ENCODE data around the gene RIT1. TPM values are rescaled to one million over a fixed set of nuclear protein-coding genes. Genes with fewer than 3 reads are reported as not detected.
"Not testable (repeated sequence)": the region's sequence is repeated elsewhere in the genome, so short reads cannot be mapped to it uniquely, and the experiment has no call there.

The RIT1 gene
- total RNA-seq, 1 donor from 2014 or later, result 18.7 TPM

DNA sequence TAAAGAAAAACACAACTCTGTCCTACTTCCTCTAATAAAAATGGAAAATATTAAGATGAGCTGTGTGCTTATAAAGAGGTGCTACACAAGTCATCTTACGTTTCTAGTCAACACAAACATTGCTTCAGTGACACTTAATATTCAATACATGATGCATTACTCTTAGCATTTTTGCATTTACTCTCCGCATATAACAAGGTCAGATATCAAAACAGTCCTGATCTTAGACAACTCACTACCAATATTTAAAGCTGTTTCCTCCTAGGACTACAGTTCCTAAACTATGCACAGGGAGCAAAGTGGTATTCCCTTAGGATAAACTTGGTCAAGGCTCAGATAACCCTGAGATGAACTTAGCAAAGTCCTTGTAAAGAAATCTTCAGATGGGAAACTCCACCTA, 12.3 kb downstream of the RIT1 start:
- intact Hi-C loops (cut with micrococcal nuclease), result no loop called here
- ATAC-seq, result no peak

DNA sequence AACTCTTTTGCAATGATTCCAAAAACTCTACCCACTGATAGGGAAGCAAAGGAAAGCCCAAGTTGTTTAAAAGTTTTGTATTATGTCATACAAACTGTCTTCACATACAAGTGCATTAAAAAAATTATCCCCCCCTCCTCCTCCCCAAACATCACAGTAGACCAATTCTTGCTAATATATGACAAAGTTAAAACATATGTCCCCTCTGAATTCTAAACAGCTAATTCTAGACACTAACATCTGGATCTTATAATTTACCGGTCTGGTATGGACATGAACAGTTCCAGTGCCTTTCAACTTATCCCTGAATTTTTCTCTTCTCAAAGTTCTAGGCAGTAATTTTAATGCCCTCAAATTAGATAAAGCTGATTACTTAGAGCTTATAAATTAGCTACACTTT, 13.4 kb downstream of the RIT1 start:
- intact Hi-C loops (cut with micrococcal nuclease), result no loop called here

More for the DNA sequence above, 12.3 kb downstream of the RIT1 start:
- DNase-seq, result no peak

DNA sequence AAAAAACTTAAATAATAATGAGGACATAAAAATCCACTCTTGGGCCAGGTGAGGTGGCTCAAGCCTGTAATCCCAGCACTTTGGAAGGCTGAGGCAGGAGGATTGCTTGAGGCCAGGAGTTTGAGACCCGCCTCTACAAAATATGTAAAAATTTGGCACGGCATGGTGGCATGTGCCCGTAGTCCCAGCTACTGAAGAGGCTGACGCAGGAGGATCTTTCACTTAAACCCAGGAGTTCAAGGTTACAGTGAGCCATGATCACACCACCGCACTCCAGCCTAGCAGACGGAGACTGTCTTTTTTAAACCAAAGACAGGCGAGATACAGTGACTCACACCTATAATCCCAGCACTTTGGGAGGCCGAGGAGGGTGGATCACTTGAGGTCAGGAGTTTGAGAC, 14.7 kb downstream of the RIT1 start:
- intact Hi-C loops (cut with micrococcal nuclease); ATAC-seq; DNase-seq: not testable (repeated sequence)

More for the DNA sequence above, 13.4 kb downstream of the RIT1 start:
- DNase-seq (no peak), ATAC-seq (no peak)

DNA sequence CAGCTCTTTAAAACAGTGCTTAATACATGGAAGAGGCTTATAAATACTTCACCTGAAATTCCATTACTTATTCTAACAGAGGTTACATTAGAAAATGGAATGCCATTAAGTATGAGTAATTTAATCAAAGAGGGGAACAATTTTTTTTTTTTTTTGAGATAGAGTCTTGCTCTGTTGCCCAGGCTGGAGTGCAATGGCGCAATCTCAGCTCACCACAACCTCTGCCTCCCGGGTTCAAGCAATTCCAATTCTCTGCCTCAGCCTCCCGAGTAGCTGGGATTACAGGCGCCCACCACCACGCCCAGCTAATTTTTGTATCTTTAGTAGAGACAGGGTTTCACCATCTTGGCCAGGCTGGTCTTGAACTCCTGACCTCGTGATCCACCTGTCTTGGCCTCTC, 15.5 kb downstream of the RIT1 start:
- ATAC-seq; DNase-seq; intact Hi-C loops (cut with micrococcal nuclease): not testable (repeated sequence)

DNA sequence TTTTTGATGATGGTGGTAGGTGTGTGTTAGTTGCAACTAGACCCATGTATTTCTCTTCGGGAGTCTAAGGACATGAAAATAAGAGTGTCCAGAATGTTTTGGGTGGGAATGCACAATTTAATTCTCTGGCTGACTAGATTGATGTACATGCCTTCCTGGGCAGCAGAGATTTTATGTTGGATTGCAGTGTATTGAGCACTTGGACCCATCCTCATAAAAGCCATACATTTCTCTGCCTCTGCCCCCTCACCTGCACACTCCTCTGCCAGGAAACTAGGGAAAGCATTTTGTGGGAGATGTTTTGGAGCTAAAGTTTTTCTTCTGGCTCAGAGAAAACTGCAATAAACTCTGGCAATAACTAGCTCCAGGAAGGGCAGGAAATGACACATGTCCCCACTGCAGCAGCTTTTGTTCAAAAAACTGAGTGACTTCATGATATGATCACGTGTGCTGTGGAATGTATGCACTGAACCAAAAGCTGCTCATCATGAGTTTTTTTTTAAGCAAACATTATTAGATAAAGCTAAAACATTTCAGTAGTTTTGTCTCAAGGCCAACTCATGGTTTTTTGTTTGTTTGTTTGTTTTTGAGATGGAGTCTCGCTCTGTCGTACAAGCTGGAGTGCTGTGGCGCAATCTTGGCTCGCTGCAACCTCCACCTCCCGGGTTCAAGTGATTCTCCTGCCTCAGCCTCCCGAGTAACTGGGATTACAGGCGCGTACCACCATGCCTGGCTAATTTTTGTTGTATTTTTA, 17.6 kb downstream of the RIT1 start:
- peak; percentile 80 for ATAC-seq
- intact Hi-C loops (cut with micrococcal nuclease), result no loop called here
- DNase-seq, result no peak

DNA sequence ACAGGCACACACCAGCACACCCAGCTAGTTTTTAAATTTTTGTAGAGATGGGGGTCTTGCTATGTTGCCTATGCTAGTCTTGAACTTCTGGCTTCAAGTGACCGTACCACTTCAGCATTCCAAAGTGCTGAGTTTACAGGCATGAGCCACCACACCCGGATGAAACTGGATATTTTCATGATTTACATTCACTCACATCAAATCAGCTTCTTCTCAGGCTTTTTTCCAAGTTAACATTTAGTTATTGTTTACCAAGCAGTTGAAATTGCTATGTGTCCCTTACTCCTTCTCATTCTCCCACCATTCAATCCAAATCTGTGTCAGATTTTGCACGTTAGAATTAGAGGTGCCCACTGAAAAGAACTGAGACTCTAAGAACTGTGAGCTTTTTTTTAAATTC, 18.4 kb downstream of the RIT1 start:
- no peak for ATAC-seq
- no peak for DNase-seq
- intact Hi-C loops (cut with micrococcal nuclease), result no loop called here

DNA sequence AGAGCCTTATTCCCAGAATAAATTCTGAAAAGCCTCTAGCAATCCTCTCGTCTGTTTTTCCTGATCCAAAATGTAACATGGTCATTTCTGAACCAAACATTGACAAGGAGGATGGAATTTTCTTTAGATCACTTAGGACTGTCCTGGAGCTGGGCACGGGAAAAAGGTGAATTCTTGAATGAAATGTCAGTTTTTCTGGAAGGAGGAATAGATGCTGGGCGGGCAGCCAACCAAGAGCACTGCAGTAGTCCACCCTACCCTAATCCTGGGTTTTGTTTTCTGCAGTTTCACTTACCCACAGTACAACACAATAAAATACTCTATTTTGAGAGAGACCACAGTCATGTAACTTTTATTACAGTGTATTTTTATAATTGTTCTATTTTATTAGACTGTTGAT, 20.9 kb downstream of the RIT1 start:
- intact Hi-C loops (cut with micrococcal nuclease), result no loop called here
- DNase-seq (no peak), ATAC-seq (no peak)

DNA sequence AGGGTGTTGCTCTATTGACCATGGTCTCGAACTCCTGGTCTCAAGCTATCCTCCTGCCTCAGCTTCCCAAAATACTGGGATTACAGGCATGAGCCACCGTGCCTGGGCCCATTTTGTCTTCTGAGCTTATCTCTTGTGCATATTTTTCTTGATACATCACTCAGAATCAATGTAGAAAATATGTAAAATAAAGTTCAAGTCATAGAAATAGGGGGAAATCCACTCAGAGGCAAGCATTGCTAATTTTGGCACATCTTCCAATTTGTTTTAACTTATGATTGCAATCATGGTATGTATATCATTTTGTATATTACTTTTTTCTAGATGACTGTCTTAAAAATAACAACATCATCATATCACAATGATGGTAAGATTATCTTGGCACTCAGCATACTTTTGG, 21.6 kb downstream of the RIT1 start:
- no peak for DNase-seq
- no peak for ATAC-seq
- intact Hi-C loops (cut with micrococcal nuclease), result no loop called here

DNA sequence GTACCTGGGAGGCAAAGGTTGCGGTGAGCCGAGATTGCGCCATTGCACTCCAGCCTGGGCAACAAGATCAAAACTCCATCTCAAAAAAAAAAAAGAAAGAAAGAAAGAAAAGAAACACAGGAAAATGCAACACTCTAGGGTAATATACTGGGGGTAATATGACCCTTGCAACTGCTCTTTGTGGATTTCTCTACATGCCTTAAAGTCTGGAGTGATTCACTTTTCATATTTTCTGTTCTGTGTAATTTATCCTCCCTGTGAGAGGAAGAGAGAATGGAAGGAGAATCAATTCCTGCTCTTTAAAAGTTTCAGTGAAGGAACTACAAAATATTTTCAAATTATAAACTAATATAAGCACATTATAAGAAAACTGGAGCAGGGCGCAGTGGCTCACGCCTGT, 22.7 kb downstream of the RIT1 start:
- no peak for ATAC-seq
- no peak for DNase-seq
- intact Hi-C loops (cut with micrococcal nuclease), result no loop called here

DNA sequence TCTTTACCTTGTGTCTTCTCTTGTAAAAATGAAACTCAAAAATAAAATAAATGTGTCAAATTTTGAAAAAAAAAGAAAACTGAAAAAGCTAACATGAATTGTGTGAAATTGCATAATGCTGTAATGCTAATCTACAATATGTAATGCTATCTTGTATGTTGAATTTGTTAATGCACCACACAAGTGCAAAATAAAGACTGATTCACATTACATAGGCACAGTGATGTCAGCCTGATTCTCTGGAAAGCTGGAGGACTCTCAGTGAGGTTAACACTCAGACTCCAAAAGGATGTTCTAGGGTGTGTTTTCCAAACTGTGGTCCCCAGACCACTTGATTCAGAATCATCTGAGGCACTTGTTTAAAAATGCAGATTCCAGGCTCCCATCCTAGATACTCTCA, 26.2 kb downstream of the RIT1 start:
- no peak for ATAC-seq
- intact Hi-C loops (cut with micrococcal nuclease), result no loop called here
- no peak for DNase-seq

DNA sequence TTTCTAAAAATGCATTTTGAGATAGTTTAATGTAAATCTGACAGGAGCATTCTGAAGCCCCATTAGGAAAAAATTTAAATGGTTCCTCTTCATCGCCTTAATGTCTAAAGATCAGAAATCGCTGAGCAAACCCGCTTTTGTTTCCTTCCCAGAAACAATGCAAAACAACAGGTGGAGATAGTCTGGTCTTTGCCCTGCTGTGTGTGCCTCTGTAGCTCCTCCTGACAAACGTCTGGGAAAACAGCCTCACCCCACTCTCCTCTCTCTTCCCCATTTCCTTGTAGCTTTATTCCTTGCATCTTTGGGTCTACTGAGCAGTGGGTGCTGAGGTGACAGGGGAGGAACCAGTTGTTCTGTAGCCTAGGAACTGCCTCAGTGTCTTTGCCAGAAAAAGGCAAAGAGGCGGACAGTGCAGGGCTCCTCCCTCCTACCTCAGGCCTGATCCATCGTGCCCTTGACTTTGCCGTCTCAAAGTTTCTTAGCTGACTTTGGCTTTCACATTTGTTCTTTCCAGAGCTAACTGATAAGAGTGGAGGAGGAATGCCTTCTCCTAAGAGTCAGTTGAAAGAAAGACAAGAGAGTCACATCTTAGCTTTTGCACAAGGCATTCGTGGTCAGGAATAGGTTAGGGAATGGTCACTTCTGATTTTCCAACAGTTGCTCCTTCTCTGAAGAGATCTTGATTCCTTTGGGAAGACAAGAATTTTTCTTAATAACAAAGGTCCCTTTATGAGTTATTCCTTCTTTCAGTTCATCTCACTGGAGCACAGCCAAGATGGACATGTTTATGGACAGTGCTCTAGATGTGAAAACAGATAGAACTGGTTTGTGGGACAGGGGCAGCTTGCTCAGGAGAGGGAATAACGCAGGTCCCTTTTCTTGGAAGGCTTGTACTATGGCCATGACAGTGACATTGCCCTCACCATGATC, 26.9 kb downstream of the RIT1 start:
- intact Hi-C loops (cut with micrococcal nuclease), result no loop called here
- DNase-seq, result no peak
- ATAC-seq, result no peak

DNA sequence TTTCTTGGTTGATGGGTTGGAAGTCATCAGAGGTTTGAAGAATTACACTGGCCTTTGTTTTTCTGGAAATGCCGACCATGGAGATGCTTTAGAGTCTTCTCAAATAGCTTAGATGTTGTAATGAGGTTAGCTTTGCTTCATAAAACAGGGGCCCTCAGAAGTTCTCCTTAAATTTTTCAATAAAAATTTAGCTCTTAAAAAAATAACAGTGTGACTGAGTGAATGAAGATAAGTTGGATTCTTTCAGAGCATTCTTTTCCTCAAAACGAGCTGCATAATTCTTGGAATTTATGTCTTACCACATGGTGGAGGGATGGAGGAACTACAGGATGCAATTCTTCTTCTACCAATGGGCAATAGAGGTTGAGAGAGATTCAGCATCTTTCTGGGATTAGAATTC, 28.4 kb downstream of the RIT1 start:
- DNase-seq (no peak), ATAC-seq (no peak)
- intact Hi-C loops (cut with micrococcal nuclease), result no loop called here

DNA sequence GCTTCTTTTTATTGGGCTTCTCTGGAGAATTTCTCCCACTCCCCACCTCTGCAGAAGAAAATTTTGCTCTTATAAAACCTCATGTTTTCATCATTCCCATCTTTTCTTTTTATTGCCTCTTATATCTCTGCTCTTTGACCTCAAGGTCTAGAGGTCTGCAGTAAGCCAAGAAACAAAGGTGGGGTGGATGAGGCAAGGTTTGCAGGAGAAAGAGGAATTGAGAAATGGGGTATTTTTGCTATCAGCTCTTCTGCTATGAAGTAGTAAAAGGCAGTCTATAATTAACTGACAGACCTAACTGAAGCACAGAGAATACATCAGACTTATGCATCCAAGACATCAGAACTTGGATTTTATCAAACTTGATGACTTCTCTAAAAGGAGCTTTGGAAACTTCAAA, 28.9 kb downstream of the RIT1 start:
- intact Hi-C loops (cut with micrococcal nuclease), result no loop called here

DNA sequence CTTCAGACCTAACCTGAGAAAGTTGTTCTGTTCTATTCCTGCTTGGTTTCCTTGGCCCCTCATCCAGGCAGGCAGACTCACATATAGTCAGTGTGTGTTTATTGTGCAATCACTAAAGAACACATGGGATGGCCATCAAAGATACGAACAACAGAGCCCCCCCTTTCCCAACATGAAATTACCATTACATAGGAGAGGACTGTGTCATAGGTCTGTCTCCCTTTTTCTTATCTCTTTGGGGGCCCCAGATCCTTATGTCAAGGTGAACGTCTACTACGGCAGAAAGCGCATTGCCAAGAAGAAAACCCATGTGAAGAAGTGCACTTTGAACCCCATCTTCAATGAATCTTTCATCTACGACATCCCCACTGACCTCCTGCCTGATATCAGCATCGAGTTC, 30.2 kb downstream of the RIT1 start:
- DNase-seq, result no peak
- no peak for ATAC-seq
- intact Hi-C loops (cut with micrococcal nuclease), result no loop called here

More for the DNA sequence above, 28.9 kb downstream of the RIT1 start:
- DNase-seq, result no peak
- no peak for ATAC-seq

DNA sequence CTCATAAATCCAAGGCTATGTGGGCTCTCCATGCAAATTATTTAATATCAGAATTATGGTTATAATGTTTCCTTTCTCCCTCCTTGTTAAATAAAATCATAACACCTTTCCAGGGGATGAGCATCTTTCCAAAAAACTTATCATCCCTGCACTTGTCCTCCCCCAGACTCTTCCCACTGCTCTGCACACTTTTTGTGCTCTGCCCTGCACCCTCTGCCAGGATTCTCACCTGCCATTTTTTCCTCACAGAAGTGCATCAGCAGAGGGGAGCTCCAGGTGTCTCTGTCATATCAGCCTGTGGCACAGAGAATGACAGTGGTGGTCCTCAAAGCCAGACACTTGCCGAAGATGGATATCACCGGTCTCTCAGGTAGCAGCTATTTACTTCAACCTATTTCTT, 30.9 kb downstream of the RIT1 start:
- intact Hi-C loops (cut with micrococcal nuclease), result no loop called here
- ATAC-seq (no peak), DNase-seq (no peak)

DNA sequence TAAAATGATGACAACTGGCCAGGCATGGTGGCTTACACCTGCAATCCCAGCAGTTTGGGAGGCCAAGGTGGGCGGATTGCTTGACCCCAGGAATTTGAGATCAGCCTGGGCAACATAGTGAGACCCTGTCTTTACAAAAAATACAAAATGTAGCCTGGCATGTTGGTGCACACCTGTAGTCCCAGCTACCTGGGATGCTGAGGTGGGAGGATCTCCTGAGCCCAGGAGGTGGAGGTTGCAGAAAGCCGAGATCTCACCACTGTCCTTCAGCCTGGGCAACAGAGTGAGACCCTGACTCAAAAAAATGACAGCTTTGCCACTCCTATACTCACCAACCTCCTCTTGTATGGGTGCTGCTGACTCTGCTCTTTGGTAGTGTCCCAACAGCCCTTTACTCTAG, 33.2 kb downstream of the RIT1 start:
- no peak for DNase-seq

DNA sequence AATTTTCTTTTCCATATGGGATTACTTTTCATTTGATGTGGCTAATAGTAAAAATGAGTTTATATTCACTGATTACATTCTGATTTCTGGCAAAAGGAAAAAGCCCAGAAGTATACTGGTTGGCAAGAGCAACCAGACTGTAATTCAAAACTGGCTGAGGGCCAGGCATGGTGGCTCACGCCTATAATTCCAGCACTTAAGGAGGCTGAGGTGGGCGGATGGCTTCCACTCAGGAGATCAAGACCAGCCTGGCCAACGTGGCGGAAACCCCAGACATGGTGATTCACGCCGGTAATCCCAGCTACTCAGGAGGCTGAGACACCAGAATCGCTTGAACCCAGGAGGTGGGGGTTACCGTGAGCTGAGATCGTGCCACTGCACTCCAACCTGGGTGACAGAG, 37.3 kb downstream of the RIT1 start:
- ATAC-seq, result no peak
- intact Hi-C loops (cut with micrococcal nuclease), result no loop called here
- DNase-seq, result no peak

More for the DNA sequence above, 33.2 kb downstream of the RIT1 start:
- no peak for ATAC-seq
- intact Hi-C loops (cut with micrococcal nuclease), result no loop called here

DNA sequence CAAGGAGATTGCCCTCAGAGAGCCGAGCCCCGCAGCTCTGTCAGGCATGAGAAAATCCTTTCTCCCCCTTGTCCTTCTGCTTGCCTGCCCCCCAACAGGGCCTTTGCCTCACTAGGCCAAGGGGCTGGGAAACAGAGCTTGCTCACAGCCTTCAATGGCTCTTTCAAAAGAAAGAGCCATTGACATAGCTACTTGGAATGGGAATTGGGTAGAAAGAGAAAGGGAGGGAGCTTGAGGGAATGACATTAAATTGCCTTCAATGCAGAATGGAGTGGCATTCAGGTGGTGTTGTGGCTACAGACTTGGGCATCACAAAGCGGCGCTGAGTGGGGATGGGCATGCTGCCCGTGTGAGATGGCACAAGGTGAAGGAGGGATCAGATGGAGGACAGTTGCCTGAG, 38.6 kb downstream of the RIT1 start:
- intact Hi-C loops (cut with micrococcal nuclease), result no loop called here
- ATAC-seq, result no peak
- DNase-seq, result no peak

DNA sequence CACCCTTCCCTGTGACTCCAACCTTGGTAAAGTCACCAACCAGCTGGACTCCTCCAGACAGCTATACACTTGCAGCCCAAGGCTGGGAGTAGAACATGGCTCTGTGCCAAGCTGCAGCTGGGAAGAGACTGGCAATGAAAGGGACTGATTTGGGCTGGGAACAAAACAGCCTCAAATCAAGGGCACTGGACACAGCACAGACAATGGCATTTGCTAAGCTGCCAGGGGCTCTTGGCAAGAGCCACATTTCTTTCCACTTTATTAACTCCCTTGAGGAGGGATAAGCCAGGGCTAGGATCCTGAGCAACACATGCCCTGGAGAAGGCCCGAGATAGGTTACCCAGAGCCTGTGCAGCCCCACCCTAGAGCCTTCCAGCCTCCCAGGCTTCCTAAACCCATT, 39.8 kb downstream of the RIT1 start:
- ATAC-seq, result peak; percentile 90
- DNase-seq, result peak; percentile 55
- intact Hi-C loops (cut with micrococcal nuclease), result no loop called here

DNA sequence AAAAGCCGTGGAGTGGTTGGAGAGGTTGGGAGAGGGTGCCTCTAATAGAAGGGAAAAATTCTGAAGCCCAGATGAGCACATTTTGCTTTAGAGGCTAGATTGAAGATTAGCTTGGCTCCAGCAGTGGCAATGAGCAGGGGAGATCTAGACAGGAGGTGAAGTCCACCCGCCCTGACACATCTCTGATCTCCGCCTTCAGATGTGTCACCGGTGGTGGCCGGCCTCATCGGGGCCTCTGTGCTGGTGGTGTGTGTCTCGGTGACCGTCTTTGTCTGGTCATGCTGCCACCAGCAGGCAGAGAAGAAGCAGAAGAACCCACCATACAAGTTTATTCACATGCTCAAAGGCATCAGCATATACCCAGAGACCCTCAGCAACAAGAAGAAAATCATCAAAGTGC, 43.4 kb downstream of the RIT1 start:
- no peak for ATAC-seq
- no peak for DNase-seq
- intact Hi-C loops (cut with micrococcal nuclease), result no loop called here

DNA sequence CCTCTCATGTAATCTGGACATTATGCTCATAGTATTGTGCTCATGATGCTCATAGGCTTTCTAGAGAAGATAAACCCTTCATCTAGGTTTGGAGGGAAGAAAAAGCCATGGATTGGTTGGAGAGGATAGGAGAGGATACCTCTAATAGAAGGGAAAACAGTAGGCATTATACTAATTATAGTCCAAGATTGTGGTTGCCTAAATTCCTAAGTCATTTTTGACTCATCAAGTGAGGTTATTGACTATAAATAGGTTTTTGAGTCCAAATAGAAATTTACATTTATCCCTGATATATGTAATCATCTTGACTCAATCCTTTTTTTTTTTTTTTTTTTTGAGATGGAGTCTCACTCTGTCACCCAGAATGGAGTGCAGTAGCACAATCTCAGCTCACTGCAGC, 46.8 kb downstream of the RIT1 start:
- ATAC-seq, result no peak
- intact Hi-C loops (cut with micrococcal nuclease), result no loop called here
- no peak for DNase-seq
